Peyer's patch (tissue), 4 donors: ENCODE results near the gene PDE4D. TPM values are rescaled to one million over a fixed set of nuclear protein-coding genes. Genes with fewer than 3 reads are reported as not detected.

Experiments
- DNase-seq, 3 donors: peaks; one replicate each; pipeline ENCODE4 v3.0.0-alpha.2; 2017 to 2019
- H3K27ac ChIP-seq, 4 donors: fragments of 200-600 bp; sonication (generic); one replicate each; pipeline ENCODE4 v1.5.1; 2016 to 2019
- H3K27me3 ChIP-seq, 2 donors: fragments of 200-600 bp; sonication (generic); one replicate each; pipeline ENCODE4 v1.5.1; 2019
- H3K36me3 ChIP-seq, 3 donors: fragments of 200-600 bp; sonication (generic); one replicate each; pipeline ENCODE4 v1.5.1; 2016 to 2019
- H3K4me1 ChIP-seq, 4 donors: fragments of 200-600 bp; sonication (generic); one replicate each; pipeline ENCODE4 v1.5.1; 2016 to 2019
- H3K4me3 ChIP-seq, 4 donors: fragments of 200-600 bp; sonication (generic); 1 replicate in 3 of 4; 2 replicates in 1 of 4; pipeline ENCODE4 v1.5.1; 2016 to 2019; ENCODE audit warnings: mild to moderate bottlenecking in 1 of 4
- H3K9me3 ChIP-seq, 4 donors: fragments of 200-600 bp; sonication (generic); one replicate each; pipeline ENCODE4 v1.5.1; 2016 to 2019; ENCODE audit warnings: mild to moderate bottlenecking in 1 of 4
- CTCF ChIP-seq, 6 experiments: fragments of 450-650 bp in 4 of 6; fragments of 200-600 bp in 2 of 6; sonication (generic) in 1 of 6; IDR thresholded peaks; one replicate each; pipeline ENCODE4 v1.5.1; 2017 to 2019; ENCODE audit warnings: antibody characterized with exemption in 6 of 6, mild to moderate bottlenecking in 3 of 6, moderate library complexity in 1 of 6
- POLR2A ChIP-seq, 2 donors: fragments of 450-650 bp; IDR thresholded peaks; one replicate each; pipeline ENCODE4 v1.5.1; 2017; ENCODE audit warnings: antibody characterized with exemption in 2 of 2, mild to moderate bottlenecking in 2 of 2, moderate library complexity in 2 of 2
- total RNA-seq, 4 donors: library from RNA; depleted of rRNA; stranded (reverse); fragments of >200 nt; gene quantifications; one replicate each; pipeline ENCODE4 v1.1.0, GENCODE V29; 2016

Gene PDE4D
- total RNA-seq, 4 donors from 2014 or later: 19.8 to 89.1 (median 43.9) TPM

GRCh38 chr5:59800347-59800893 is 93.1 kb downstream of the PDE4D start:
- Histone ChIP-seq H3K9me3 (no peaks in the 10 kb centered on the region), H3K4me3 (no peak overlapping the region), H3K4me1 (peaks cover 0 to 5% (median 0%) of the 10 kb centered on the region in 4 donors), H3K36me3 (no peaks in the 10 kb centered on the region), H3K27ac (no peak overlapping the region), H3K27me3 (no peaks in the 10 kb centered on the region)
- TF ChIP-seq POLR2A (IDR thresholded peaks at IDR 0.05) (no peak), CTCF (IDR thresholded peaks at IDR 0.05) (no peak)
- no peak for DNase-seq

DNA sequence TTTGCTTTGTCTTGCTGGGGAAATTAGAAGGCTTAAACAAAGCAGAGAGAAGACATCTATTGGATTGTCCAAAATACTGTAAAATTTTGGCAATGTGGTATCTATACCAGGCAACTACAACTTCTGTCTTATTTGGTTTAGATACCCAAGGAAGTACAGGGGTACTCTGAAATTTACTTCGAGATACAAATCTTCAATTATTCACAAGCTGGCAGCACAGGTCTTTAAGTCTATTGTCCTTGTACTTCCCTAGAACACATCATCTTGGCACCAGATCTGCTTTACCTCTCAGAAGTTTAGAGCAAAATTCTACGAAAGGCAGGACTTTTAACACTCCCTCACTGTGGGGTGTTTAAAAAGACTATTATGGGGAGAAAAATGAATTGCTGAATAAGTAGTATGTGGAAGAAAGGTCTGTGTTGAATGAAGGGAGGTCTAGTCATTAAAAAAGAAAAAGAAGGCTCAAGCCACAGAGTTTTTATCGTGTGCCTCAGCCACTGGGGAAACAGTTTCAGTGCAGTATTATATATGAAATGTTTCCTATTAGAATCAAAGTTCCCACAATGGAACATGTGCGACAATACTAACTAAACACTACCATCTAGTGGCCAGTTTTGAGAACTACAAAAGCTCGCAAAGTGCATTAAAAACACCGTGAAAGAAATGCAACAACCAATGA is 93.7 kb downstream of the PDE4D start:
- TF ChIP-seq CTCF (IDR thresholded peaks at IDR 0.05) (peak; percentile 54 to 94 (median 90)), POLR2A (IDR thresholded peaks at IDR 0.05) (no peak)
- no peak for DNase-seq
- no peaks in the 10 kb centered on the region for H3K9me3 ChIP-seq
- H3K27me3 ChIP-seq: no peaks in the 10 kb centered on the region
- peak overlapping the region in 2 of 4 donors; percentile 26 for H3K4me3 ChIP-seq
- peaks cover 0 to 5% (median 0%) of the 10 kb centered on the region in 4 donors for H3K4me1 ChIP-seq
- H3K36me3 ChIP-seq: no peaks in the 10 kb centered on the region
- H3K27ac ChIP-seq: peak overlapping the region; percentile 6 to 53 (median 24)

DNA sequence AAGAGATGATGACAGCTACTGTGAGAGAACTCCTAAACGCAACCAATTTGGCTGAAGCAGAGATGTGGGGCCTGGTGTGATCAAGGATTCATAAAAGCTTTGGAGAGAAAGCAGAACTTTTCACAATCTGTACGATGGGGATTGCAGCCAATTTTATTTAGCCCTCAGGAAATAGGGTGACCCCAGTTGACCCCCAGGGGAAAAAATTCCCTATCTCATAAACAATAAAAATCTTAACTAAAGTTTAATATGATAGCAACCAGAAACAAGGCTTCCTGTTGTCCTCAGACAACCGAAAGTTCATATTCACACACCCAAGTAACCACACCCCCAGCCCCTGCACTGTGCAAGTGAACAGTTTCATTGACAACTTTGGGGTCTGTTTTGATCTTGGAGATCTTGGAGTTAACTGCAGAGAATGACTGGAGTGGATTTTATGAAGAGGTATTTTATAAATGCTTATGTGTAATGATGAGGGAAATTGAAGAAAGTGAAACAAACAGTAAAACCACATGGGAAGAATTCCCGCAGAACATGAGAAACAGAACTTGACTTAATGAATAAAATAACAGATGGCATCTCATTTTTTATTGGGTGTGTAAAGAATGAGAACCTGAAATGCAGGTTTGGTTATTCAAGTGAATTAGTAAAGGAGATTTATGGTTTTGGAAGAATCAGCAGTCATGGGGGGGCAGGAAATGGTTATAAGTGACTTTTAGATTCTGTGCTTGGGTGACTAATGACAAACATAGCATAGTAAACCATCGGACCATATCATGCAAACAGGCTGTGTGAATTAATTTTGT is 94.5 kb downstream of the PDE4D start:
- H3K27ac ChIP-seq: peak overlapping the region; percentile 2 to 53 (median 15)

DNA sequence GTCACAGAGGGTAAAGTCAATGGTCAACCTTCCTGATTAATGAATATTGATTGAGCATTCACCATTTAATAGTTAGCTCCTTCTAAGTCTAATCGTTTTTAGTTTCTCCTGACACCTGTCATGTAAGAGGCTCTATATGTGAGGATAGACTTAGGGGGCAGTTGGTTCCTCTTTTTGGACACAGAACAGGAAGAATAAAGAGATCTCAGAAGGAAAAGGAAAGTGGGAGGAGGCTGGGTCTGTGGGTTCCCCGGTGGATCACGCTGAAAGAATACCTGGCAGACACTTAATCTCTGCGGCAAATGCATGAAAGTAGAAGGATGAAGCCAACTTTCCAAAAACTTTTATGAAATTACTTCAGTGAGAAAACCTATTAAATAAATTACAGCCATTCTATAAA is 98.4 kb downstream of the PDE4D start:
- Histone ChIP-seq H3K4me1 (peaks cover 0 to 5% (median 0%) of the 10 kb centered on the region in 4 donors), H3K4me3 (no peak overlapping the region)

More for the DNA sequence above, 94.5 kb downstream of the PDE4D start:
- no peaks in the 10 kb centered on the region for H3K27me3 ChIP-seq
- TF ChIP-seq POLR2A (IDR thresholded peaks at IDR 0.05) (no peak), CTCF (IDR thresholded peaks at IDR 0.05) (no peak)
- no peaks in the 10 kb centered on the region for H3K36me3 ChIP-seq
- H3K9me3 ChIP-seq: no peaks in the 10 kb centered on the region
- peak in 2 of 3 donors; percentile 57 to 62 for DNase-seq
- H3K4me3 ChIP-seq: peak overlapping the region in 2 of 4 donors; percentile 26
- peaks cover 0 to 5% (median 0%) of the 10 kb centered on the region in 4 donors for H3K4me1 ChIP-seq

More for the DNA sequence above, 98.4 kb downstream of the PDE4D start:
- TF ChIP-seq POLR2A (IDR thresholded peaks at IDR 0.05): no peak
- TF ChIP-seq CTCF (IDR thresholded peaks at IDR 0.05): no peak
- no peak for DNase-seq
- no peak overlapping the region for H3K27ac ChIP-seq
- no peaks in the 10 kb centered on the region for H3K27me3 ChIP-seq
- no peaks in the 10 kb centered on the region for H3K36me3 ChIP-seq
- no peaks in the 10 kb centered on the region for H3K9me3 ChIP-seq
